ENCODE measurements around the gene ACVR2B. TPM values are rescaled to one million over a fixed set of nuclear protein-coding genes. Genes with fewer than 3 reads are reported as not detected.

Gene ACVR2B
- total RNA-seq, 1 donor from 2014 or later = 4.4 TPM

Other genes with a start within 250 kb of the ACVR2B start
- not detected for gene SLC22A13, start 188.1 kb upstream of the ACVR2B start, total RNA-seq
- not detected for gene SLC22A14, start 171.6 kb upstream of the ACVR2B start, total RNA-seq
- gene XYLB, start 107.1 kb upstream of the ACVR2B start, total RNA-seq = 1.5 TPM
- 23.2 TPM for gene EXOG, start 42.5 kb downstream of the ACVR2B start, total RNA-seq
- 162 TPM for gene SCN5A, start 195.8 kb downstream of the ACVR2B start, total RNA-seq

Measured in Right ventricle myocardium superior (tissue), 1 donor.